Measurements from ENCODE around the gene SLC27A2.

- TF ChIP-seq GATA2 (IDR thresholded peaks at IDR 0.05; ENCODE audit: low read depth, low read length) (no peak), GATA3 (IDR thresholded peaks at IDR 0.05; ENCODE audit: low read depth, low read length) (no peak)
Measured at GRCh38 chr15:50180091-50180490, 1.9 kb upstream of the SLC27A2 start.
